Endothelial cell of umbilical vein (primary cell): ENCODE data around the gene IL36RN. TPM values are rescaled to one million over a fixed set of nuclear protein-coding genes. Genes with fewer than 3 reads are reported as not detected.

Experiments used
- BruUV-seq: library from RNA; stranded (reverse); fragments of 400-500 nt; replicated peaks from 2 replicates; lab custom pipeline; 2021; lab: Mats Ljungman, UMichigan
- CTCF ChIA-PET: fragments of 300-600, 350-600 bp; sonication (Branson Sonifier 250); formaldehyde crosslinking; loops from one replicate; lab custom pipeline; 2021; ENCODE audit warnings: antibody characterized with exemption, inconsistent platforms; lab: Charles Lee
- POLR2A ChIA-PET: fragments of 300-600, 350-600 bp; sonication (Branson Sonifier 250); formaldehyde crosslinking; loops from one replicate; lab custom pipeline; 2021; ENCODE audit warnings: antibody characterized with exemption, inconsistent platforms; lab: Charles Lee
- DNase-seq: peaks from one replicate; pipeline ENCODE4 v3.0.0-alpha.2; 2011; ENCODE audit warnings: low read depth, low spot score
- FAIRE-seq: peaks from 2 replicates; lab custom pipeline; 2011; peaks lifted over from hg19 to GRCh38; lab: Jason Lieb, UNC
- H2AFZ ChIP-seq: 2 replicates; pipeline ENCODE4 v1.6.0; 2012; ENCODE audit warnings: low read depth, low read length, control low read depth, inconsistent platforms
- H3K27ac ChIP-seq: 2 replicates; pipeline ENCODE4 v1.5.1; 2011; ENCODE audit warnings: low read depth, mild to moderate bottlenecking, control low read depth, low read length, moderate library complexity; ENCODE audit not compliant: insufficient read depth
- H3K27me3 ChIP-seq, 2 experiments: 2 replicates each; pipeline versions ENCODE4 v1.6.0 to v1.6.1; 2011; ENCODE audit warnings: low read length in 2 of 2, mixed read lengths in 1 of 2; ENCODE audit not compliant: control insufficient read depth in 2 of 2, insufficient read depth in 2 of 2
- H3K36me3 ChIP-seq, 2 experiments: 2 replicates in 1 of 2; 3 replicates in 1 of 2; pipeline ENCODE4 v1.5.1; 2011; ENCODE audit warnings: low read length in 2 of 2, mild to moderate bottlenecking in 1 of 2, moderate library complexity in 1 of 2; ENCODE audit not compliant: control insufficient read depth in 2 of 2, insufficient read depth in 2 of 2; ENCODE audit errors: extremely low read depth in 1 of 2
- H3K4me1 ChIP-seq: 3 replicates; pipeline ENCODE4 v1.5.1; 2011; ENCODE audit warnings: mild to moderate bottlenecking, low read length; ENCODE audit not compliant: control insufficient read depth, insufficient read depth; ENCODE audit errors: extremely low read depth
- H3K4me2 ChIP-seq: 2 replicates; pipeline ENCODE4 v1.6.1; 2011; ENCODE audit warnings: low read length, control low read depth, mixed read lengths; ENCODE audit not compliant: insufficient read depth
- H3K4me3 ChIP-seq, 3 experiments: fragments of 200-600 bp in 1 of 3; sonication (generic), shearing (Covaris generic) in 1 of 3; replicated peaks in 1 of 3; 2 replicates each; pipeline ENCODE4 v1.5.1; 2011 to 2016; ENCODE audit warnings: control low read depth in 3 of 3, low read length in 3 of 3, mild to moderate bottlenecking in 2 of 3, inconsistent platforms in 1 of 3, low read depth in 1 of 3, moderate library complexity in 1 of 3; ENCODE audit not compliant: insufficient read depth in 1 of 3
- H3K79me2 ChIP-seq: 2 replicates; pipeline ENCODE4 v1.6.0; 2012; ENCODE audit warnings: low read length, inconsistent platforms; ENCODE audit not compliant: control insufficient read depth, insufficient read depth
- H3K9ac ChIP-seq: replicated peaks from 2 replicates; pipeline ENCODE3; 2011; ENCODE audit warnings: low read length, control low read depth; ENCODE audit not compliant: insufficient read depth; ENCODE audit errors: extremely low read depth
- H3K9me1 ChIP-seq: replicated peaks from 3 replicates; pipeline ENCODE4 v1.6.0; 2011; ENCODE audit warnings: mild to moderate bottlenecking, low read length; ENCODE audit not compliant: control insufficient read depth, insufficient read depth; ENCODE audit errors: extremely low read depth
- H3K9me3 ChIP-seq: replicated peaks from 2 replicates; pipeline ENCODE4 v1.5.1; 2012; ENCODE audit warnings: low read length, inconsistent platforms; ENCODE audit not compliant: control insufficient read depth, insufficient read depth
- H4K20me1 ChIP-seq: replicated peaks from 2 replicates; pipeline ENCODE3; 2011; ENCODE audit warnings: mild to moderate bottlenecking, low read length; ENCODE audit not compliant: control insufficient read depth, insufficient read depth; ENCODE audit errors: extremely low read depth
- EZH2 ChIP-seq: IDR thresholded peaks from 2 replicates; pipeline ENCODE4 v1.6.1; 2012; ENCODE audit warnings: borderline replicate concordance, low read depth, mild to moderate bottlenecking, moderate library complexity, low read length, inconsistent platforms; ENCODE audit not compliant: severe bottlenecking
- FOS ChIP-seq: IDR thresholded peaks from 2 replicates; pipeline ENCODE4 v1.6.1; 2011; ENCODE audit warnings: mild to moderate bottlenecking, low read length, moderate library complexity, borderline replicate concordance; ENCODE audit not compliant: insufficient read depth
- GATA2 ChIP-seq: IDR thresholded peaks from 2 replicates; pipeline ENCODE4 v1.7.0; 2011; ENCODE audit warnings: low read depth, mild to moderate bottlenecking, moderate library complexity, mixed read lengths, low read length; ENCODE audit not compliant: insufficient read length, insufficient read depth
- JUN ChIP-seq: IDR thresholded peaks from 2 replicates; pipeline ENCODE4 v1.6.1; 2011; ENCODE audit warnings: borderline replicate concordance, low read depth; ENCODE audit not compliant: insufficient read length, insufficient read depth
- MYC ChIP-seq: IDR thresholded peaks from one replicate; pipeline ENCODE4 v1.6.1; 2011; ENCODE audit warnings: mild to moderate bottlenecking, low read depth, low read length
- POLR2A ChIP-seq: IDR thresholded peaks from 2 replicates; pipeline ENCODE4 v1.6.1; 2012; ENCODE audit warnings: low read depth, mild to moderate bottlenecking, control low read depth, low read length
- POLR2AphosphoS5 ChIP-seq: IDR thresholded peaks from 2 replicates; pipeline ENCODE4 v1.6.1; 2012; ENCODE audit warnings: low read depth, mild to moderate bottlenecking, control low read depth, low read length, moderate library complexity; ENCODE audit not compliant: insufficient read depth
- dilution Hi-C: fragments of 300-500 bp; cut with MboI; formaldehyde crosslinking; loops from one replicate; pipeline ENCODE4 v1.15.0; 2019; ENCODE audit warnings: low sequenced_read_pairs; ENCODE audit not compliant: extremely low pct_ligation_motif_present
- intact Hi-C: fragments of 100-400 bp; cut with micrococcal nuclease; formaldehyde crosslinking; loops from one replicate; pipeline ENCODE4 v1.10.0; 2022
- polyA plus RNA-seq, 4 experiments: library from polyadenylated mRNA; depleted of rRNA in 3 of 4; stranded (reverse) in 3 of 4; unstranded in 1 of 4; fragments of >200 nt; gene quantifications; 2 replicates each; pipeline versions ENCODE4 v1.2.1 to v1.2.3, GENCODE V29; 2011 to 2012; ENCODE audit warnings: missing spikeins in 1 of 4
- total RNA-seq: library from RNA; stranded (reverse); gene quantifications from 2 replicates; pipeline ENCODE4 v1.2.3, GENCODE V29; 2021
- TF ChIP-seq, protein P1 (sequence below), 2 donors: IDR thresholded peaks; 1 replicate in 1 of 2; 2 replicates in 1 of 2; pipeline ENCODE4 v1.5.1; 2011; ENCODE audit warnings: low read length in 2 of 2, mild to moderate bottlenecking in 2 of 2, moderate library complexity in 2 of 2, control low read depth in 1 of 2, inconsistent platforms in 1 of 2, low read depth in 1 of 2; ENCODE audit not compliant: insufficient read depth in 1 of 2; ENCODE audit errors: extremely low read depth in 1 of 2
- TF ChIP-seq, protein P2 (sequence below): IDR thresholded peaks from 2 replicates; pipeline ENCODE4 v1.6.1; 2011; ENCODE audit not compliant: insufficient read depth, insufficient read length

IL36RN gene
- total and polyA plus RNA-seq, 2 donors (not counting 3 experiments of a cell fraction or from before 2014, with no cell fraction given) = not detected

DNA sequence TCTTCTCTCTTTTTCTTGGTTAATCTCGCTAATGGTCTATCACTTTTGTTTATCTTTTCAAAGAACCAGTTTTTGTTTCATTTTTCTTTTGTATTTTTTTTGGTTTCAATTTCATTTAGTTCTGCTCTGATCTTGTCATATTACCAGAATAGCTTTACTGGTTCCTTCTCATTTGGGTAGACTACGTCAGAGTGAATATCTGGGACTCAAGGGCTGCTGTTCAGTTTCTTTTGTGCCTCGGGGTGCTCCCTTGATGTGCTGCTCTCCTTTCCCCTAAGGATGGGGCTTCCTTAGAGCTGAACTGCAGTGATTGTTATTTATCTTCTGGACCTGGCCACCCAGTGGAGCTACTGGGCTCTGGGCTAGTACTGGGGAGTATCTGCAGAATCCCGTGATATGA, 39.0 kb downstream of the IL36RN start:
- POLR2A ChIA-PET = no interaction called here
- CTCF ChIA-PET = no interaction called here
- Histone ChIP-seq H3K4me1 (no peaks in the 10 kb centered on the region), H3K9me3 (no peaks in the 10 kb centered on the region), H4K20me1 (no peaks in the 10 kb centered on the region), H2AFZ (no peak overlapping the region), H3K36me3 (no peaks in the 10 kb centered on the region), H3K27ac (no peak overlapping the region), H3K27me3 (no peaks in the 10 kb centered on the region), H3K9me1 (no peaks in the 10 kb centered on the region), H3K4me3 (no peak overlapping the region), H3K79me2 (no peaks in the 10 kb centered on the region), H3K9ac (no peak overlapping the region), H3K4me2 (no peak overlapping the region)
- BruUV-seq = no TSS peak
- DNase-seq (no peak), FAIRE-seq (no peak)
- TF ChIP-seq EZH2 (no peak), FOS (no peak), POLR2AphosphoS5 (no peak), POLR2A (no peak), GATA2 (no peak), JUN (no peak), MYC (no peak)
- TF ChIP-seq, protein P1, sequence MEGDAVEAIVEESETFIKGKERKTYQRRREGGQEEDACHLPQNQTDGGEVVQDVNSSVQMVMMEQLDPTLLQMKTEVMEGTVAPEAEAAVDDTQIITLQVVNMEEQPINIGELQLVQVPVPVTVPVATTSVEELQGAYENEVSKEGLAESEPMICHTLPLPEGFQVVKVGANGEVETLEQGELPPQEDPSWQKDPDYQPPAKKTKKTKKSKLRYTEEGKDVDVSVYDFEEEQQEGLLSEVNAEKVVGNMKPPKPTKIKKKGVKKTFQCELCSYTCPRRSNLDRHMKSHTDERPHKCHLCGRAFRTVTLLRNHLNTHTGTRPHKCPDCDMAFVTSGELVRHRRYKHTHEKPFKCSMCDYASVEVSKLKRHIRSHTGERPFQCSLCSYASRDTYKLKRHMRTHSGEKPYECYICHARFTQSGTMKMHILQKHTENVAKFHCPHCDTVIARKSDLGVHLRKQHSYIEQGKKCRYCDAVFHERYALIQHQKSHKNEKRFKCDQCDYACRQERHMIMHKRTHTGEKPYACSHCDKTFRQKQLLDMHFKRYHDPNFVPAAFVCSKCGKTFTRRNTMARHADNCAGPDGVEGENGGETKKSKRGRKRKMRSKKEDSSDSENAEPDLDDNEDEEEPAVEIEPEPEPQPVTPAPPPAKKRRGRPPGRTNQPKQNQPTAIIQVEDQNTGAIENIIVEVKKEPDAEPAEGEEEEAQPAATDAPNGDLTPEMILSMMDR (IDR thresholded peaks at IDR 0.05; ENCODE audit: extremely low read depth in 1 of 2, insufficient read depth in 1 of 2, low read depth in 1 of 2, low read length in 2 of 2) = no peak
- TF ChIP-seq, protein P2, sequence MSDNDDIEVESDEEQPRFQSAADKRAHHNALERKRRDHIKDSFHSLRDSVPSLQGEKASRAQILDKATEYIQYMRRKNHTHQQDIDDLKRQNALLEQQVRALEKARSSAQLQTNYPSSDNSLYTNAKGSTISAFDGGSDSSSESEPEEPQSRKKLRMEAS = no peak
- dilution Hi-C loops (no loop called here), intact Hi-C loops (no loop called here)
